NB4 (cell line): ENCODE results near the gene ZCCHC3.
"Not testable (repeated sequence)": the region's sequence is repeated elsewhere in the genome, so short reads cannot be mapped to it uniquely, and the experiment has no call there.

Experiments used
- DNase-seq: peaks from one replicate; pipeline ENCODE4 v3.0.0; 2010; ENCODE audit warnings: low read depth
- H3K4me3 ChIP-seq: one replicate; pipeline ENCODE4 v1.5.1; 2011; ENCODE audit warnings: mild to moderate bottlenecking, low read depth, low read length, moderate library complexity
- MAX ChIP-seq: IDR thresholded peaks from 2 replicates; pipeline ENCODE4 v1.6.1; 2011; ENCODE audit warnings: low read depth, low read length
- MYC ChIP-seq: IDR thresholded peaks from 2 replicates; pipeline ENCODE4 v1.6.1; 2011; ENCODE audit warnings: low read depth, low read length
- POLR2A ChIP-seq: IDR thresholded peaks from 2 replicates; pipeline ENCODE4 v1.6.1; 2011; ENCODE audit warnings: mild to moderate bottlenecking; ENCODE audit not compliant: insufficient read length; ENCODE audit errors: extremely low read depth
- TF ChIP-seq, protein P1 (sequence below): IDR thresholded peaks from one replicate; pipeline ENCODE4 v1.5.1; 2012; ENCODE audit warnings: low read depth, low read length

ZCCHC3 gene, protein sequence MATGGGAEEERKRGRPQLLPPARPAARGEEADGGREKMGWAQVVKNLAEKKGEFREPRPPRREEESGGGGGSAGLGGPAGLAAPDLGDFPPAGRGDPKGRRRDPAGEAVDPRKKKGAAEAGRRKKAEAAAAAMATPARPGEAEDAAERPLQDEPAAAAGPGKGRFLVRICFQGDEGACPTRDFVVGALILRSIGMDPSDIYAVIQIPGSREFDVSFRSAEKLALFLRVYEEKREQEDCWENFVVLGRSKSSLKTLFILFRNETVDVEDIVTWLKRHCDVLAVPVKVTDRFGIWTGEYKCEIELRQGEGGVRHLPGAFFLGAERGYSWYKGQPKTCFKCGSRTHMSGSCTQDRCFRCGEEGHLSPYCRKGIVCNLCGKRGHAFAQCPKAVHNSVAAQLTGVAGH

DNA sequence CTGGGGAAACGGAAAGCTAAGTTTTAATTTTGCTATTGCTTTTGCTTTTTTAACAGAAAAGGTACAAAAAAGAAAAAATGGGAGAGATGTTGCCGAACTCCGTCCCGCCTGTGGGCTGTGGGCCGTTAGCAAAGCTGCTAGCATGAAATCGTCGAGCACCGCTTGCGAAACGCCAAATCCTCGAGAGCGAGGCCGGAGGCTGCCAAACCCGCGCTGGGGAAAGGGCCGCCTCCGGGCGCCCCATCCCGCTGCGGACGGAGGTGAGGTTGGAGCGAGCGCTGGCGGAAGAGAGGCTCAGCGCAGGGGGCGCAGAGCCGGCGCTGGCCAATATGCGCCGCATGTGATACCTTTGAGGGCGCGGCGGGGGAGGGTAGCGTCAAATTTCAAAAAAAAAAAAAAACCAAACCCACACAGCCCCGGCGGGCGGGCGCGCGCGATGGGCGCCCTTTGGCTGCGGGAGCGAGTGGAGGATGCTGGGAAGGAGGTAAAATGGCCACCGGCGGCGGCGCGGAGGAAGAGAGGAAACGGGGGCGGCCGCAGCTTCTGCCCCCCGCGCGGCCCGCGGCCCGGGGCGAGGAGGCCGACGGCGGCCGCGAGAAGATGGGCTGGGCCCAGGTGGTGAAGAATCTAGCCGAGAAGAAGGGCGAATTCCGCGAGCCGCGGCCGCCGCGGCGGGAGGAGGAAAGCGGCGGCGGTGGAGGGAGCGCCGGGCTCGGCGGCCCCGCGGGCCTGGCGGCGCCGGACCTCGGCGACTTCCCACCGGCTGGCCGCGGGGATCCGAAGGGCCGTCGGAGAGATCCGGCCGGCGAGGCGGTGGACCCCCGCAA, at the start of gene ZCCHC3:
Gene ZCCHC3 (plus strand): TSS at position 473 of the 827 bp plus-strand sequence. CDS start 17 bp downstream, at position 490.
- TF ChIP-seq POLR2A (peak; percentile 65), MAX (peak; percentile 84), MYC (peak; percentile 91)
- TF ChIP-seq, protein P1, sequence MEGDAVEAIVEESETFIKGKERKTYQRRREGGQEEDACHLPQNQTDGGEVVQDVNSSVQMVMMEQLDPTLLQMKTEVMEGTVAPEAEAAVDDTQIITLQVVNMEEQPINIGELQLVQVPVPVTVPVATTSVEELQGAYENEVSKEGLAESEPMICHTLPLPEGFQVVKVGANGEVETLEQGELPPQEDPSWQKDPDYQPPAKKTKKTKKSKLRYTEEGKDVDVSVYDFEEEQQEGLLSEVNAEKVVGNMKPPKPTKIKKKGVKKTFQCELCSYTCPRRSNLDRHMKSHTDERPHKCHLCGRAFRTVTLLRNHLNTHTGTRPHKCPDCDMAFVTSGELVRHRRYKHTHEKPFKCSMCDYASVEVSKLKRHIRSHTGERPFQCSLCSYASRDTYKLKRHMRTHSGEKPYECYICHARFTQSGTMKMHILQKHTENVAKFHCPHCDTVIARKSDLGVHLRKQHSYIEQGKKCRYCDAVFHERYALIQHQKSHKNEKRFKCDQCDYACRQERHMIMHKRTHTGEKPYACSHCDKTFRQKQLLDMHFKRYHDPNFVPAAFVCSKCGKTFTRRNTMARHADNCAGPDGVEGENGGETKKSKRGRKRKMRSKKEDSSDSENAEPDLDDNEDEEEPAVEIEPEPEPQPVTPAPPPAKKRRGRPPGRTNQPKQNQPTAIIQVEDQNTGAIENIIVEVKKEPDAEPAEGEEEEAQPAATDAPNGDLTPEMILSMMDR: no peak
- DNase-seq: peak; percentile 98
- peak within 1 kb of the TSS; percentile 95 for H3K4me3 ChIP-seq

DNA sequence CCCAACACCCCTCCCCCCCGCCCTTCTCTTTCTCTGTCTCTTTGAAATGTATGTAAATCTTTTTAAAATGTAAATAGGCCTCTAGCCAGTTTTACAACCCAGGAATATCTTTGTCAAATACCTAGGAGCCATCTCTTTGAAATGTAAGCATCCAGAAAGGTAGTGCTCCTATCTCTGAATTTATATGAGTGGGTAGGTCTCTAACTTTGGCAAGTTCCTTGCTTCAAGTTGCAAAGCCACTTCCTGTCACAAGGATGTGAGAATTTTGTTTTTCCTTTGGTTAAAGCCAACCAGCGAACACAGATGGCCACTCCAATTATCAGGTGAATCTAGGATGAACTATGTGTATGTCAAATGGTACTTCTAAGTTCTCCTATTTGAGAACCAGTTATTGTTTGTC, 46.0 kb upstream of the ZCCHC3 start:
- DNase-seq: peak; percentile 24
- no peak for TF ChIP-seq MYC
- TF ChIP-seq, protein P1: no peak
- no peak for TF ChIP-seq MAX
- TF ChIP-seq POLR2A: no peak
- H3K4me3 ChIP-seq: no peak overlapping the region

DNA sequence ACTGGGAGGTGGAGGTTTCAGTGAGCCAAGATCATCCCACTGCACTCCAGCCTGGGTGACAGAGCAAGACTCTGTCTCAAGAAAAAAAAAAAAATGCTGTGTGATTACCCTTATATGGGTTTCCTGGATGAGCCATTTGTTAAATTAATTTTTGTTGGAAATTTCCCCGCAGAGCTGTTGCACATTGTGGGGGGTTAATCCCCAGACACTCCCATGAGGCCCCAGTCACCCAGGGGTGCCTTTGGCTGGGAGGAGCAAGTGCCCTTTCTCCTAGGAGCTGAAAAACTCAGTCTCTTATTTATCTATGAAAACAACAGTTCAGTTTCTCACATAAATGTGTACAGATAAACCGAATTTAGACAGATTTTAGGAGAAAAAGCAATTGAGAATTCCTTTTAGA, 44.6 kb upstream of the ZCCHC3 start:
- TF ChIP-seq MYC: no peak
- TF ChIP-seq, protein P1: no peak
- no peak for TF ChIP-seq MAX
- TF ChIP-seq POLR2A: no peak

GRCh38 chr20:253447-253846, 43.9 kb upstream of the ZCCHC3 start:
- H3K4me3 ChIP-seq: not testable (repeated sequence)

More for the DNA sequence above, 44.6 kb upstream of the ZCCHC3 start:
- no peak overlapping the region for H3K4me3 ChIP-seq
- peak; percentile 47 for DNase-seq

GRCh38 chr20:257419-257818, 40.0 kb upstream of the ZCCHC3 start, which contains the start of gene DEFB132:
Gene DEFB132, plus strand, starts transcription at chr20:257724. Its CDS starts 55 bp downstream, at chr20:257779.
- DNase-seq: no peak
- no peak within 1 kb of the TSS for H3K4me3 ChIP-seq
- TF ChIP-seq MAX (no peak), POLR2A (no peak), MYC (no peak)
- TF ChIP-seq, protein P1: no peak

More at GRCh38 chr20:253447-253846, 43.9 kb upstream of the ZCCHC3 start:
- DNase-seq: not testable (repeated sequence)
